Brain microvascular endothelial cell (primary cell): ENCODE results near the gene NME2.
A peak's percentile ranks its signal among the peaks of the same experiment; 100 is the strongest.
"Not testable (repeated sequence)": the region's sequence is repeated elsewhere in the genome, so short reads cannot be mapped to it uniquely, and the experiment has no call there.

Source experiments
- DNase-seq: peaks from one replicate; pipeline ENCODE4 v3.0.0-alpha.2; 2020
- H3K27ac ChIP-seq: fragments of 250-450 bp; sonication (Bioruptor Pico); 2 replicates; pipeline ENCODE4 v1.5.1; 2020; ENCODE audit warnings: mild to moderate bottlenecking, moderate library complexity
- H3K27me3 ChIP-seq: fragments of 250-450 bp; sonication (Bioruptor Pico); replicated peaks from 2 replicates; pipeline ENCODE4 v1.5.1; 2020; ENCODE audit warnings: mild to moderate bottlenecking
- H3K36me3 ChIP-seq: fragments of 250-450 bp; sonication (Bioruptor Pico); replicated peaks from 2 replicates; pipeline ENCODE4 v1.5.1; 2020; ENCODE audit warnings: mild to moderate bottlenecking
- H3K4me3 ChIP-seq: 2 replicates; pipeline ENCODE4 v1.5.1; 2011; ENCODE audit warnings: low read depth, mild to moderate bottlenecking, control low read depth, low read length, moderate library complexity
- CTCF ChIP-seq: IDR thresholded peaks from 2 replicates; pipeline ENCODE4 v1.5.1; 2011; ENCODE audit warnings: low read depth, mild to moderate bottlenecking, moderate library complexity, low read length, control low read depth, inconsistent platforms; ENCODE audit errors: missing control alignments
- in situ Hi-C: cut with HindIII; loops from 2 replicates; pipeline ENCODE4 v1.10.0; 2017; ENCODE audit warnings: low sequenced_read_pairs, low pct_ligation_motif_present

Gene NME2

GRCh38 chr17:51120739-51121619 is 45.2 kb upstream of the NME2 start, which contains the start of gene SPAG9:
Gene SPAG9, minus strand, starts transcription at chr17:51120868. Its CDS starts 212 bp downstream, at chr17:51120656.
- Histone ChIP-seq H3K36me3 (no peaks in the 10 kb centered on the region), H3K27me3 (no peaks in the 10 kb centered on the region), H3K27ac (peak within 1 kb of the TSS; percentile 100), H3K4me3 (peak within 1 kb of the TSS; percentile 96)
- DNase-seq, result peak; percentile 95
- no peak for TF ChIP-seq CTCF
- in situ Hi-C loops, result no loop called here

DNA sequence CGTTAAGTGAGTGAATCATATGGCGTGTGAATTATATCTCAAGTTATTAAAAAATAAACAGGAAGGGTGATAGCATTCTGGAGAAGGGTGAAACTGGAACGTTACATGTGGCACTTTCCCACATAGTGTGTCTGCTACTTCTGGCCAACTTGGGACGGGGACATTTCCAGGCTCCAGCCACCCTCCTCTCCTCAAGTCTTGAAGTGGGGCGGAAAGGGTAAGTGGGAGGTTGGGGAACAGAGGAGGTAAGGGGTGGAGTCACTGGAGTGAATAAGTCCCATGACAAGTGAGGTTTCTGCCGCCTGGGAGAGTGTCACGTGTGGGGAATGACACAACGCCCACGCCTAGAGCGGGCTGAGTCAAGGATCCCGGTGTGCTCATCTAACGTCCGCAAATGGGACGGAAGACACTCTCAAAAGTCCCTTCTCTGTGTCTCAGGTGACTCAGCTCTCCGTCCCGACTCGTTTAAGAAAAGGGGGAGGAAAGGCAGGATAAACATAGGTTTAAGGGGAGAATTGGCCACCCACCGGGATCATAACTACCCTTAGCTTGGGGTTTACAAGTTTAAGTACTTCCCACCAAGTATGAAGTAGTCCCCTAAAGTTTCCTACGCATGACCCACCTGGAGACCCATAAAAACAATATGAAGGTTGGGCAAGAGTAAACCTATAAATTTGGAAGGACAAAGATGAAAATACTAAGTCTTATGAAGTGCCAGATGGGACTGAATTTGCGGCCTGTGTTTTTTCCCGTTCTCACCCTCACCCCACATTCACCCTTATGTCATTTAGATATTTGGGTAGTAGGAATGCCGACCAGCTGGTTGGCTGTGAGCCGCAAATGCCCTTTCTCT is 44.4 kb upstream of the NME2 start:
- H3K27ac ChIP-seq, result peak overlapping the region; percentile 100
- no peaks in the 10 kb centered on the region for H3K36me3 ChIP-seq
- TF ChIP-seq CTCF, result no peak
- H3K4me3 ChIP-seq, result peak overlapping the region; percentile 70
- peak; percentile 96 for DNase-seq
- H3K27me3 ChIP-seq, result no peaks in the 10 kb centered on the region
- in situ Hi-C loops, result no loop called here

DNA sequence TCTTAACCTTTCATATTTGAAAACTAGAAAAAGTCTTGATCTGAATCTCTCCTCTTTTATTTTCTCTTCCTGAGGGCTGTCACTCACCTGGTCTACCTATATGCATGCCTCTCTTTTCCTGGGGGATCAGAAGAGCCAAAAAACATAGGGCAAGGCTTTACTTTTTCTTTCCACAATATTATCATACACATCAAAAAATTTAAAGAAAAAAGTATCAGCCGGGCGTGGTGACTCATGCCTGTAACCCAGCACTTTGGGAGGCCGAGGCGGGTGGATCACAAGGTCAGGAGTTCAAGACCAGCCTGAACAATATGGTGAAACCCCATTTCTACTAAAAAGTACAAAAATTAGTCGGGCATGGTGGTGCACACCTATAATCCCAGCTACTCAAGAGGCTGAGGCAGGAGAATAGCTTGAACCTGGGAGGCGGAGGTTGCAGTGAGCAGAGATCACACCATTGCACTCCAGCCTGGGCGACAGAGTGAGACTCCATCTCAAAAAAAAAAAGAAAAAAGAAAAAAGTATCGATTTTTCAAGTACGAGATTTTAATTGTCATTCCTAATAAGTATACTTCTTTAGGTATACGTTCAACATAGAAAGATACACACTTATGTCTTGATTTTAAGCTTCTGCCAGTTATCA is 43.6 kb upstream of the NME2 start:
- DNase-seq, result peak; percentile 32
- H3K27me3 ChIP-seq, in situ Hi-C loops, H3K4me3 ChIP-seq, H3K36me3 ChIP-seq: not testable (repeated sequence)
- peak overlapping the region; percentile 100 for H3K27ac ChIP-seq

DNA sequence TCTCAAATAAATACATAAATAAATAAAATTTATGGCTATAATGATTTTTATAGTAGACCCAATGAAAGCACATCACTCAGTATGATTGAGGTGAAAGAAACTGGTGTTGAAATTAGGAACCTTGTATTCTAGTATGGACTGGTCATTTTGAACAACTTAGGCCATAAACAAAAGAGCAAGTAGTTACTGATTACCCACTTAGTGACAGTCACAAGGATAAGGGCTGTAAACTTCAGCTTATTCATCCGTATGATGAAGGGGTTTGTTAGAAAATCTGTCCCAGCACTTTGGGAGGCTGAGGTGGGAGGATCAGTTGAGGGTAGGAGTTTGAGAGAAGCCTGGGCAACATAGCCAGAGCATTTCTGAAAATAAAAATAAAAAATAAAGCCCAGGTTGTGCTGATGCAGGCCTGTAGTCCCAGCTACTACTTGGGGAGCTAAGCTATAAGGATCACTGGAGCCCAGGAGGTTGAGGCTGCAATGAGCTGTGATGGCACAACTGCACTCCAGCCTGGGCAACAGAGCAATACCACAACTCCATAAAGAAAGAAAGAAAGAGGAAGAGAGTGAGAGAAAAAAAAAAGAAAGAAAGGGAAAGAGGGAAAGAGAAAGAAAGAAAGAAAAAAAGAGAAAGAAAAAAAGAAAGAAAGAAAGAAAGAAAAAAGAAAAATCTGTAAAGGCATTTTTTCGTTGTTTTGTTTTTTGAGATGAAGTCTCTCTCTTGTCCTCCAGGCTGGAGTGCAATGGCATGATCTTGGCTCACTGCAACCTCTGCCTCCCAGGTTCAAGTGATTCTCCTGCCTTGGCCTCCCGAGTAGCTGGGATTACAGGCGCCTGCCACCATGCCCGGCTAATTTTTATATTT is 41.3 kb upstream of the NME2 start:
- H3K27ac ChIP-seq, result no peak overlapping the region

DNA sequence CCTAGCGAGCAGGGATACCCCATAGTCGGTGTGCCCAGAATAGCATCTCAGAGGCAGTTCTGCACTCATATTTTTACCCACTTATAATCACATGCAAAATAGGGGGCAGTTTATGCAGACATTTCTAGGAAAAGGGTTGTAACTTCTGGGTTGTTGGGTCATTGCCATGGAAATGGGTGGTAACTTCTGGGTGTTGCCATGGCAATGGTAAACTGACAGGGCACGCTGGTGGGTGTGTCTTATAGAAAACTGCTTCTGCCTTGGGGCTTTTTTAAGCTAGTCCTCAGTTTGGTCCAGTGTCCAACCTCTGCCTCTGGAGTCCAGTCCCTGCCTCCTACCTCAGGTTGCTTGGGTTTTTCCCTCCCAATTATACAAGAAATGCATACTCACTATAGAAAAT is 38.1 kb upstream of the NME2 start:
- TF ChIP-seq CTCF, result no peak
- H3K36me3 ChIP-seq, result no peaks in the 10 kb centered on the region
- in situ Hi-C loops, result no loop called here
- no peaks in the 10 kb centered on the region for H3K27me3 ChIP-seq
- no peak overlapping the region for H3K27ac ChIP-seq
- DNase-seq, result no peak
- no peak overlapping the region for H3K4me3 ChIP-seq

More for the DNA sequence above, 41.3 kb upstream of the NME2 start:
- no peak for DNase-seq
- Histone ChIP-seq H3K27me3 (no peaks in the 10 kb centered on the region), H3K36me3 (no peaks in the 10 kb centered on the region), H3K4me3 (no peak overlapping the region)
- in situ Hi-C loops, result no loop called here
- TF ChIP-seq CTCF, result no peak
